Stimulated activated CD4-positive, alpha-beta T cell treated with anti-CD3 and anti-CD28 coated beads, TNF-alpha, amount 100 ng/mL, for 24 hours (primary cell): Measurements from ENCODE around the gene STXBP5.
"Not testable (repeated sequence)": the region's sequence is repeated elsewhere in the genome, so short reads cannot be mapped to it uniquely, and the experiment has no call there.

ENCODE experiments used
- DNase-seq, 3 experiments: peaks; one replicate each; pipeline ENCODE4 v3.0.0-alpha.2; 2020; ENCODE audit warnings: low read depth in 3 of 3

The STXBP5 gene

DNA sequence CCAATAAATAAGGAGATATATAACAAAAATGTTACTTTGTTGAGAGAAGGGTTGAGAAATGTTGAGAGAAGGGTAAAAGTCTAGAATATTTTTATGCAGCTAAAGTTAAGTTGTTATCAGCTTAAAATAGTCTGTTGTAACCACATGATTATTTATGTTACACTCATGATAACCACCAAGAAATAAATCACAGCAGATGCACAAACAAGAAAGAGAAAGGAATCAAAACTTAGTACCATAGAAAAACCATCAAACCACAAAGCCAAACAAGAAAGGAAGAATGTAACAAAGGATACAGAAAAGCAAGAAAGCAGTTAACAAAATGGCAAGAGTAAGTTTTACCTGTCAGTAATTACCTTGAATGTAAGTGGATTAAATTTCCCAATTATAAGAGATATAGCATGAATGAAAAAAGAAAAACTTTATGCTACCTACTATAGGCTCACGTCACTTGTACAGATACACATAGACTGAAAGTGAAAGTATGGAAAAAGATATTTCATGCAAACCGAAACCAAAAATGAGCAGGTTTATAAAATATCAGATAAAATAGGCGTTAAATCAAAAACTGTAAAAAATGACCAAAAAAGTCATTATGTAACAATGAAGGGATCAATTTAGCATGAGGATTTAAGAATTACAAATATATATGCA is 93.6 kb downstream of the STXBP5 start:
- no peak for DNase-seq

GRCh38 chr6:147298461-147298860 is 94.2 kb downstream of the STXBP5 start:
- DNase-seq: no peak

- no peak for DNase-seq
Observed at GRCh38 chr6:147299035-147299434, 94.8 kb downstream of the STXBP5 start.

- DNase-seq: no peak
Observed at GRCh38 chr6:147301070-147301469, 96.9 kb downstream of the STXBP5 start.

- DNase-seq: no peak
Observed at GRCh38 chr6:147304016-147304415, 99.8 kb downstream of the STXBP5 start.

DNA sequence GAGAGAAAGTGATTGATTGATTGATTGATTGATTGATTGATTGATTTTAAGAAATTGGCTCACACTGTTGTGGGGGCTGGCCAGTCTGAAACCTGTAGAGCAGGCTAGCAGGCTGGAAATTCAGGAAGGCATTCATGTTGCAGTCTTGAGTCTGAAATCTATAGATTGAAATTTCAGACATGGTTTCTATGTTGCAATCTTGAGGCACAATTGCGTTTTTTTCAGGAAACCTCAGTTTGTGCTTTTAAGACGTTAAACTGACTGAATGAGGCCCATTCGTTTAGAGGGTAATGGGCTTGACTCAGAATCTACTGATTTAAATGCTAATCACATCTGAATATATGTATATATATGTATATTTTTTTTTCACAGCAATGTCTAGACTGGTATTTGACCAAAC is 106.3 kb downstream of the STXBP5 start:
- DNase-seq: no peak

DNA sequence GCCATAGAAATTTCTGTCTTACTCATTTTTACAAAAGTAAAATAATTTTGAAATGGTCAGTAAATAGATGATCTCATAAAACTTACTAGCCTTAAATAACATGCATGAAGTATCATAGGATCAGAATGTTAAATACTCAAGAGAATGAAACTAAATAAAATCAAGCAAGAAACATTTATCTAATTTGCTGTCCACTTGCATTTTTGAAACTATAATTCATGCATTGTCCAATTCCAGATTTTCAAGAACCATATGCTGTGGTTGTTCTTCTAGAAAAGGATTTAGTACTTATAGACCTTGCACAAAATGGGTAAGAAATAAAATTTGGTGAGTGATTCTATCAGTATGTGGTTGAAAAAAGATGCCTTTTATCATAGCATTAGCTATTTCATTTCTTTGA is 107.0 kb downstream of the STXBP5 start:
- no peak for DNase-seq

DNA sequence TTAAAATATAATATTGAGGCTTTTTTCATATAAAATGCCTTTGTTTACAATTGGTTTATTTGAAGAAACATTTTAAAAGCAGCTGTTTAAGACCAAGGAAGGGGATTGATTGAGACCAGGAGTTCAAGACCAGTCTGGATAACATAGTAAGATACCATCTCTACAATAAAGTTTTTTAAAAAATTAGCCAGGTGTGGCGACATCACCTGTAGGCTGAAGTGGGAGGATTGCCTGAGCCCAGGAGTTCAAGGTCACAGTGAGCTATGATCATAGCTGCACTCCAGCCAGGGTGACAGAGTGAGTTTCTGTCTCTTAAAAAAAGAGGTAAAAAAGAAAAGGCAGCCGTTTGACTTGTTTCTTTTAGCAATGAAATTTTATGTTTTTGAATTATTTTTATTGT is 117.0 kb downstream of the STXBP5 start:
- no peak for DNase-seq

GRCh38 chr6:147322299-147323162 is 118.3 kb downstream of the STXBP5 start:
- no peak for DNase-seq

DNA sequence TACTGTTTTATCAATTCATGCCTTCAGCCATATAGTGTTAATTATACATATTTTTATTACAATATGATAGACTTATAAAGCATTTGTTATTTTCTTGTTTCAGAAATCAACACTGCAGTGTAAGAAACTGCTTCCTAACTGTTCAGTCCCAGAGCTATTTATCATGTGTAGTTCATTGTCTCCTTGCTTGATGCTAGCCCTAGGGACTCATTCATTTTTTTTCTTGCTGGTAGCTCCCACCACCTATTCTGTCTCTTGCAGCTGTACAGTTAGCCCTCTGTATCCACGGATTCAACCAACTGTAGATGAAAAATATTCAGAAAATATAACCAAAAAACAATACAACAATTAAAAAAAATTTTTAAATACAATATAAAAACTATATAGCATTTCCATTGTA is 121.3 kb downstream of the STXBP5 start:
- DNase-seq: no peak

DNA sequence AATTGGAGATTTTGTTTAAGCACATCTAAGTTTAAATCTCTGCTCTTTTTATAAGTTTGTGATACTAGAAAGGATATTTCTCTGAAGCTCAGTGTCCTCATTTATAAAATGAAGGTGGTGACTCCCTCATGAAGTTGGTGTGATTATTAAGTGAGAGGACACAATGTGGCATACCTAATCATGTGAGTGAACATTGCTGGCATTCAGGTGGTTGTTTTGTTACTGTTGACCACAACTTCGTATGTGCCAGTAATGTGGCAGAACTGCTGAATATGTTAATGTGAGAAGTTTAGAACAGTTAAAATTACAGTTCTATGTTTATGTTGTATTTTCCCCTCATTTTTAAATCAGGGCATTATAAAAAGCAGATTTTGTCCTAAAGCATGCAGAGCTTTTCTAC is 127.2 kb downstream of the STXBP5 start:
- no peak for DNase-seq

DNA sequence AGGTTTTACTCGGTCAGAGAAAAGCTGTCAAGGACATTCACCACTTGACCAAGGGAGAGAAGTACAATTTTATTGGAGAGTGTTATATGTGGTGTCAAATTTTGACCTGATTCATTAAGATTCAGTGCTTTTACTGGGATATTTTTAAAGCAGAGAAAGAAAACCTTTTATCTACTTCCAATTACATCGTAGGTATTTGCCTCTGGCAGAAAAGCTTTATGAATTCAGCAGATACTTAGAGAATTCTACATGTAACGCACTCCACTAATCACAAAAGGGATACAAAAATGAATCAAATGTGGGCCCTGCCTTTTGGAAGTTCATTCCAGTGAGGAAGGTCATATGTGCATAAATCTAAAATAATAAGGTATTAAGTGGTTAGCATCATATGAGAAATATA is 133.7 kb downstream of the STXBP5 start:
- DNase-seq: no peak

- DNase-seq: no peak
Observed at GRCh38 chr6:147341486-147341885, 137.3 kb downstream of the STXBP5 start.

DNA sequence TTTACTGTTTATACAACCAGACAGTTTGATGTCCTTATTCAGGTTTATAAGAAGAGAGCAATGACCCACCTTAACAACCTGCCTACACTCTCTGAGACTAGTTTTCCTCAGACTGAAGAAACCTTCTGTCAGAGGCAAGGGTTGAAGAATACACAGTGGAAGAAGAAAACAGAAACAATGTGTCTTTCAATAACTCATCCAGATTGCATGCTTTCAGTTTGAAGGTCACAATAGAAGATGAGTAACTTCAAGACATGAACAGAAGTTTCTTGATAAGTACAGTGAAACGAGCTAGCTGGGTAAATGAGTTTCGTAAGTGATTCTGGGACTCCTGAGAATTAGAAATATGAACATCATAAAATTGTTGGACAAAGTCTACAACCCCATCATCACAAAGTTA is 141.7 kb downstream of the STXBP5 start:
- no peak for DNase-seq

DNA sequence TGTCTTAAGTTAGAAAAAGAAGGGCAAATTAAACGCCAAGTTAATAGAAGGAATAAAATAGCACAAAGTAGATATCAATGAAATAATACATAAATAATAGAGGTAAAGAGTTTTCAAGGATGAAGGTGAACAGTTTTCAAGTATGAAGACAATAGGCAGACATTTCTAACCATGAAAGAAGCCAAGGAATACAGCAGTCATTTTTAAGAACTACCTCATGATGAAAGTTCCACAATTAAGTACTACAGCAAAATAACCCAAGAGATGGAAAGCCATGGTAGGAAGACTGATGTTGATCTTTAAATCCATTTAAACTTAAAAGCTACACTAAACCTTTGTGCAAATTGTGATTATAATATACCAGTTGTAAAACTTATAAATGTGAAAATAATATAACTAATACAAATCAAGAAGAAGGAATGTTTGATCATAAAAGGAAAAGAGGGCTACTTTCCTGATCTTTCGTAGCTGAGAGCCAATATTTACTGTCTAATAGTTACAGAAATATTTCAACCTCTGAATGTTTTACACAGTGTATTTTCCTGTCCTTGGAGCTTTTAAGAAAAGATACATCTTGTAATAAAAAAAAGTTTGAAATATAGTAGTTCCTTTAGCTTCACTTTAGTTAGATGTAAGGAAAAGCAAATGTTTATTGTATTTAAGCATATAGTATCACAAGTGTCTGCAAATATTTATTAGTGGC is 143.1 kb downstream of the STXBP5 start:
- no peak for DNase-seq

DNA sequence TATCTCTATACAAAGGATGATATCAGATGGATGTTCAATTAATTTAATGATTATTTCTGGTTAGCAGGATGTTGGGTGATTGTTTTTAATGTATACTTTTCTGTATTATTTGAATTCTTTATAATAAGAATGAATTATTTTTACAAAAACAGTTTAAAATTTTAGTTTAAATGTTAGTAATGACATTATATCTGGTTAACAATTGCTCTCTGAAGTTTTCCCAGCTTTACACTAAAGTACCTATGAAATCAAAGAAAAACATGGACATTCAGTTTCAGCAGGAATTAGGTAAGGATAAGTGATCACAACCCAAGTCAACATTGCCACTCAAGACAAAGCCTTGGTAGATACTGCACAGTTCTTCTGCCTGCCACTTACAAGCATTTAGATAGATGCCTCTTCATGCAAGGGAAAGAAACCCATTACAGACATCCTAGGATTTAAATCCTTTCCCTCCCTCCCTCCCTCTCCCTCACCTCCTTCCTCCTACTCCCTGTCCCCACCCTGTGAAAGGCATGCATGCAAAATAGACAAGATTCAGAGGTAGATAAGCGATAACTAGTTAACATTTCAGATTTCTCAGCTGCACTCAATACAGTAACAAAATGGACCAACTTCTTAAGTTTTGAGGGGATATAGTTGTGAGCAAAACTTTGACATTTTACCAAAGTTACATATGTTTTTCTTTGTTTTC is 143.8 kb downstream of the STXBP5 start:
- DNase-seq: no peak

GRCh38 chr6:147361311-147361981 is 157.2 kb downstream of the STXBP5 start:
- no peak for DNase-seq

DNA sequence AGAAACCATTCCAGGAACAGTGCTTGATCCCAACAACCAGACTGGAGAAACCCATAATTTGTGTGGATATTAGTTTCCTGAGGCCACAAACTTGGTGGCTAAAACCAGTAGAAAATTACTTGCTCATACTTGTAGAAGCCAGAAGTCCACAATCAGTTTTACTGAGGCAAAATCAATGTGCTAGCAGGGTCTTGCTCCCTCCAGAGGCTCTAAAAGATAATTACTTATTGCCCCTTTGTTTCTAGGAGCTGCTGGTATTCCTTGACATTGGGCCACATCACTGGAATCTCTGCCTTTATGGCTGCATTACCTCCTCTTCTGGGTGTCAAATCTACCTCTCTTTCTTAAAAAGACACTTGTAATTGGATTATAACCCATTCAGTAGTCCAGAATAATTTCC is 162.1 kb downstream of the STXBP5 start:
- no peak for DNase-seq

DNA sequence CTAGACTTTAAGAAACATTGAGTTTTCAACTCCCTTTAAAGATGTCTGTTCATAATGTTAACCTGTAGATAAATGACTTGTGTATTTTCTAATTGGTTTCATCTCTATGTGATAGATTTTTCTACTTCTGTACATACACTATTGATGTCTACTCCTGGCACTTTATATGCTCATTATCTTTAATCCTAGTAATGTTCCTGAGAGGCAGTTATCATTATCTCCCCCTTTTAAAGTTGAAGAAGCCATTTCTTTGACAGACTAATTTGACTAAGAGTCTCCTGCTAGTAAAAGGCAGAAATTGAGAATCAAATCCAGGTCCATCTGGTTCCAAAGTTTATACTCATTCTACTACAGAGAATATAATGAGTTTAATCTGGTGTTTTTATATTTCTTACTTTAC is 167.1 kb downstream of the STXBP5 start:
- DNase-seq: no peak

DNA sequence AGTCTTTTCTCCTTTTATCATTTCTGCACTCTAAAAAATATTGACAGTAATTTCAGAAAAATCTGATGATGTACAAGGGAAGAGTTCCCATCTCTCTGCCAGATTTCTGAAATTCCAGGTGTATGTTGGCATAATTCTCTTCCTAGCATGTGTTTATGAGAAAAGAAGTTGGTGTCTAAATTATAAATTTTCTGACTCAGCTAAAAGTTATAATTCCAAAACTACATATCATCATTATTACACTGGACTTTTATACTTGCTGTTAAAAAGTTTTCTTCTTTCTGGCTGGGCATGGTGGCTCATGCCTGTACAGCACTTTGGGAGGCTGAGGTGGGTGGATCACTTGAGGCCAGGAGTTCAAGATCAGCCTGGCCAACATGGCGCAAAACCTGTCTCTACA is 168.6 kb downstream of the STXBP5 start:
- no peak for DNase-seq

GRCh38 chr6:147378819-147379218 is 174.6 kb downstream of the STXBP5 start:
- no peak for DNase-seq

- DNase-seq: not testable (repeated sequence)
Observed at GRCh38 chr6:147380841-147381240, 176.6 kb downstream of the STXBP5 start.
